ENCODE results near the gene DGUOK. TPM values are rescaled to one million over a fixed set of nuclear protein-coding genes. Genes with fewer than 3 reads are reported as not detected.

Gene DGUOK
- total and polyA plus RNA-seq, 10 of the 15 experiments (the other 5 are each of a cell fraction or from before 2014, with no cell fraction given), result 64.4 to 234 (median 91.4) TPM

- TF ChIP-seq IRF5 (IDR thresholded peaks at IDR 0.05; ENCODE audit: borderline replicate concordance) (peak; percentile 65; the same call in 1 of the 2 replicates), PBX3 (IDR thresholded peaks at IDR 0.05; ENCODE audit: insufficient replicate concordance, low read depth, low read length) (no peak), TBL1XR1 (IDR thresholded peaks at IDR 0.05; ENCODE audit: low read depth, low read length) (no peak), ZNF592 (IDR thresholded peaks at IDR 0.05) (no peak), RCOR1 (conservative IDR thresholded peaks at IDR 0.05; ENCODE audit: low read depth, low read length) (no peak), BMI1 (IDR thresholded peaks at IDR 0.05; ENCODE audit: borderline replicate concordance) (no peak), MLLT1 (IDR thresholded peaks at IDR 0.05) (peak; percentile 90), POU2F2 (IDR thresholded peaks at IDR 0.05; ENCODE audit: borderline replicate concordance, low read depth, low read length) (0 out of 3 replicates have a peak, but pooled peaks have one; percentile 17), PAX5 (IDR thresholded peaks at IDR 0.05; ENCODE audit: borderline replicate concordance, low read depth, low read length) (no peak), DPF2 (IDR thresholded peaks at IDR 0.05) (peak; percentile 49; the same call in 1 of the 2 replicates), WRNIP1 (IDR thresholded peaks at IDR 0.05; ENCODE audit: borderline replicate concordance, low read depth, low read length) (no peak), NFXL1 (IDR thresholded peaks at IDR 0.05; ENCODE audit: borderline replicate concordance) (no peak), NR2C2 (IDR thresholded peaks at IDR 0.05; ENCODE audit: borderline replicate concordance, control insufficient read depth, insufficient read length, low read depth) (no peak), ZNF24 (IDR thresholded peaks at IDR 0.05) (no peak), NR2C1 (IDR thresholded peaks at IDR 0.05) (peak; percentile 21; the same call in 1 of the 2 replicates), MYB (IDR thresholded peaks at IDR 0.05; ENCODE audit: borderline replicate concordance, low read depth, low read length) (no peak), KLF5 (IDR thresholded peaks at IDR 0.05; ENCODE audit: partially characterized antibody) (no peak), SUZ12 (IDR thresholded peaks at IDR 0.05; ENCODE audit: unreplicated experiment) (no peak), PKNOX1 (IDR thresholded peaks at IDR 0.05) (no peak)
Observed at GRCh38 chr2:73970850-73971471, 44.3 kb downstream of the DGUOK start (continued).

All from GM12878 (cell line).